Stimulated activated naive CD8-positive, alpha-beta T cell treated with anti-CD3 and anti-CD28 coated beads, Interleukin-15, Interleukin-2, amounts not matched to agents 100 U/mL and 50 U/mL, for 24 hours (primary cell): ENCODE results near the gene CNTN1.
"Not testable (repeated sequence)": the region's sequence is repeated elsewhere in the genome, so short reads cannot be mapped to it uniquely, and the experiment has no call there.

Experiments
- ATAC-seq: fragments of 150-1000 bp; cut with Tn5 transposase; one replicate; pipeline ENCODE4 v1.10.0; 2021
- DNase-seq: peaks from one replicate; pipeline ENCODE4 v3.0.0; 2021

Gene CNTN1

DNA sequence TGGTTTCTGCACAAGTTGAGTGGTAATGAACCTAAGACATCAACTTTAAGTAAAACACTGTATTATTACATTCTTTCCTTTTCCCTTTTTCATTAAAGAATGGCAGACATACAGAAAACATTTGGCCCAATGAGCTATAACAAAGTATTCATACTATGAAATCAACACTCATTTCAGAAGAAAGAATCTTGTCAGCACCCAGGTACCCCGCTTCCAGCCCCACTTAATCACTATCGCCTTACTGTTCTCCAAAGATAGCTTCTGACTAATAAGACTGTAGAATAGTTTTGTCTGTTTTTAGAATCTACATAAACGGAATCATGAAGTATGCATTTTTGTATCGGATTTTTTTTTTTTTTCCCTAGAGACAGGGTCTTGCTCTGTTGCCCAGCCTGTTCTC, 9.5 kb downstream of the CNTN1 start:
- ATAC-seq (no peak), DNase-seq (no peak)

DNA sequence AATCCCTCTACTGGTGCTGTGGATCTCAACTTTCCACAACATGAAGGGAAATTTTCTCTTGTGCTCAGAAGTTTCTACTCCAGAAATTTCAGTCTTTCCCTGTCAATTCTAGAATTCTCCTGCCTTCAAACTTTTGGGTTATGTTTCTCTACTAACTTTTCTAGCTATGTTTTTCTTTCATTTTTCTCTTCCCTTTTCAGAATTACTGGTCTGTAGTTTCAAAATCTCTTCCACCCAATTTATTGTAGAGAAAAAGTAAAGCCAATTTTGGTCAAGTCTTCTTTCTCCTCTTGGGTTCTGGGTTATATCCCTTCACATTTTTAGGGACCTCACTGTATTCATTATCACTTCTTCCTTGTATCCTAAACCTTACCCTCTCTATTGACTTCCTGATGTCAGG, 18.9 kb downstream of the CNTN1 start:
- DNase-seq (no peak), ATAC-seq (no peak)

- DNase-seq (no peak), ATAC-seq (no peak)
Observed at GRCh38 chr12:40714636-40715035, 22.4 kb downstream of the CNTN1 start.

DNA sequence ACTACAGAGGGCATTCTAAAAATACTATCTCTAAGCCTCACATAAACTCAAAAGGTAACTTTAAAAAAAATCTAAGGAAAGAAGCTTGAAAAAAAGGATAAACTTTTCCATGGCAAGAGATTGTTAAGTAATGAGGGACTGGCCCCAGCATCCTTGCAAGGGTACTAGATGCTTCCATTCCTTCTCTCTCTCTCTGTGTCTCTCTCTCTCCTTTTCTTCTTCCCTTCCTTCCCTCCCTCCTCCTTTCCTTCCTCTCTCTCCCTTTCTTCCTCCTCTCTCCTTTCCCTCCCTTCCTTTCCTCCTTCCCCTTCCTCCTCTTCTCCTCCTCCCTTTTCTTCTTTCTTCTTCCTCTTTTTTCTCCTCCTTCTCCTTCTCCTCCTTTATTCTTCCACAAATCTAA, 23.8 kb downstream of the CNTN1 start:
- ATAC-seq: no peak
- no peak for DNase-seq

DNA sequence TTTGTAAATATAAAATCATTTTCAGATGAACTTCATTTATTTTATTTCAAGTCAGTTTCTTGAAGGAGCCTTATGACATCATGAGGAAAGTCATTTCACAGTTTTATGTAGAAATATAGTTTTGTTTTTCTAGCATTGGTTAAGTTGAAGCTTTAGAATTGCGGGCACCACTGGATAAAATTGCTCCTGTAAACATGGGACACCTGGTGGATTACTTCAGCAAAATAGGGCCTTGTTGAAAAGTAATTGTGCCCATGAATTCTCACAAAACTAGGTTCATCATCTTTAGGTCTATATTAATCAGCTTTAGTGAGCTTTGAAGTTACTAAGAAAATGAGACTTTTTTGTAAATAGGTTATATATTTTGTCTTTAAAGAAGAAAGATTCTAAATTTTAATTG, 25.3 kb downstream of the CNTN1 start:
- DNase-seq (no peak), ATAC-seq (no peak)

DNA sequence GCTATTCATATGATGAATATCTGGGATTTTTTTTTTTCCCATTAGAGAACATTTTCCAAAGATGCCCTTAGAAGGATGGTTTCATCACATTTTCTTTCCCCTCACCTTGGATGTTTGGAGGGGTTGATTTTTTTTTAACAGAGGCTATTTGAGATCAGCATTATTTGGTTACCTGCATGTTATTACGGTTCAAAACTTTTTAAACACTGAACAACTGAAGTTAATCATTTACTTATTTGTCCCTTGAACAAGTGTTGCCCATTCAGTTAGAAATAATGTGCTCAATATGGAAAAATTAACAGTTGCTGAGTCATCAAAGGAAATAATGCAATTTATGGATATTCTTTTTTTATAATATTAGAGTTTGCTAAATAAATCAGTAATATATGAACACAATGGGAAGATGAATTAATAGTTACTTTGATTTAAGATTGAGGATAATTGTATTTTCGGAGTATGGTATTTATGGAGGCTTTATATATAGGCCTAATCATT, 26.7 kb downstream of the CNTN1 start:
- ATAC-seq (no peak), DNase-seq (no peak)

- no peak for DNase-seq
- no peak for ATAC-seq
Observed at GRCh38 chr12:40723001-40723400, 30.8 kb downstream of the CNTN1 start.

DNA sequence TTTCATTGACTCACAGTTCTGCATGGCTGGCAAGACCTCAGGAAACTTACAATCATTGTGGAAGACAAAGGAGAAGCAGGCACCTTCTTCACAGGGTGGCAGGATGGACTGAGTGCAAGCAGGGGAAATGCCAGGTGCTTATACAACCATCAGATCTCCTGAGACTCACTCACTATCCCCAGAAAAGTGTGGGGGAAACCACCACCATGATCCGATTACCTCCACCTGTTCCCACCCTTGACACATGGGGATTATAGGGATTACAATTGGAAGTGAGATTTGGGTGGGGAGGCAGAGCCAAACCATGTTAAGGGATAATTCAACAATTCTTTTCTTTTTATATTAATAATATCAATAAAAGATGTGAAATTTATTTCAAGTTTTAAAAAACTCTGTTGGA, 34.1 kb downstream of the CNTN1 start:
- DNase-seq (no peak), ATAC-seq (no peak)

DNA sequence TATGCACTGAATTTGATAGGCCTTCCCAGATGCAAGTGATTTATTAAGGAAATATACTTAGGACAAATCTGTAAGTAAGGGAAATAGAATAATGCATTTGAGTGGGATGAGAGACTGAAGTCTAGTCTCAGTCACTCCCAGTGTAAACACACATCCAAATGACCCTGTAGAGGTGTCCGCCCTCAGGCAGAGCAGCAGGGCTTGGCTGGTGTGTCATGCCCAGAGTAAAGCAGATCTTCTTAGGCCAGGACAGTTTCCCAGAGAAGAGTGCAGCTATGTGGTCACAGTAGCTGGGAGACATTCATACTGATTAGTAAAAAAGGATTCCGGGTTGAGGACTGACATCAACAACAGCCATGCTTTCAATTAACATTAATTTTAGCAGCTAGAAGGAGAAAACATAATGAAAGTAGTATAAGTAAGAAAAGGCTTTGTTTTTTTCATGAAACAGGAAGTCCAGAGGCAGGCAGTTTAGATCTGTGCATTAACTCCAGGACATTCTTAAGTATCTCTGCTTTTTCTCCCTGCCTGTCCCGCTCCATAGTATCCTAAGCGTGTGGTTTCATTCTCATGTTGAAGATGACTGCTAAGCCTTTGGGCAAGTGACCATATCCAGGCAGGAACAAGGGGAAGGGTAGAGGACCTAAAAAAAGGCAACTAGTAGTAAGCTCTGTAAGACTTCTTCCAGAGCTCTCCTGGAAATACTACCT, 35.7 kb downstream of the CNTN1 start:
- DNase-seq (no peak), ATAC-seq (no peak)

DNA sequence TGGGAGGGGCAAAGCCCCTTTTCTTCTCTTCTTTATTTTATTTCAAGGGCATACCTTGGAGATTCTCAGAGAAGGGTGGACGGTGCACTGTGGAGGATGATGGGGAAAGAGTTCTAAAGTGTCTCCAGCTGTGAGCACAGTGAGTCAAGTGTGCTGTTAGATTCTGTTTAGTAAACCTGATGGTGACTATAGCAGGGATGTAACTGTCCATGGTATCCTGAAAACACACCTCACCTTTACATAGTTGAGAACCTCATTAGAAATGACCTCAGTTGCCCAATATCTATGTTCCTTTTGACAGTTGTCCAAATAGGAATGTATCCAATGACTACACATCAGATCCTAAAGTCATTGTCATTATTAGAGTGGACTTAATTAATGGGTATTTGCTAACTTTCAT, 38.0 kb downstream of the CNTN1 start:
- ATAC-seq: no peak
- no peak for DNase-seq

DNA sequence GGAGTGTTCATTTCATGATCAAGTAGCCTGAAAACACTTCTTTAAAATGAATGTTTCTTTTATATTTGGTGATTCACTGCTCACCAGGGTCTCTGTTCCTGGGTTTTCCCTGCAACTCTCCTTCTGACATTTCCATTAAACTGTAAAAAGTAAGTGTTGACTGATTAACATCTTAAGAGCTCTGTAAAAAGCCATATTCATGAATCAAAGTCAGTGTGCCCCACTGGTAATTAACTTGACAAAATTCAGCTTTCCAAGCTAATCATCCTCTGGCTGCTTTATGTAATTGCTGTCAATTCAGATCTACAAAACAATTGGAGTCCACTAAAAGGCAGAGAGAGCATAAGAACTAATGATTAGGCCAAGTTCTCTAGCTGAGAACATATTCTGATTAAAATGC, 41.6 kb downstream of the CNTN1 start:
- no peak for ATAC-seq
- no peak for DNase-seq

- DNase-seq (no peak), ATAC-seq (no peak)
Observed at GRCh38 chr12:40734276-40734675, 42.0 kb downstream of the CNTN1 start.

- DNase-seq (no peak), ATAC-seq (no peak)
Observed at GRCh38 chr12:40735551-40736230, 43.5 kb downstream of the CNTN1 start.

DNA sequence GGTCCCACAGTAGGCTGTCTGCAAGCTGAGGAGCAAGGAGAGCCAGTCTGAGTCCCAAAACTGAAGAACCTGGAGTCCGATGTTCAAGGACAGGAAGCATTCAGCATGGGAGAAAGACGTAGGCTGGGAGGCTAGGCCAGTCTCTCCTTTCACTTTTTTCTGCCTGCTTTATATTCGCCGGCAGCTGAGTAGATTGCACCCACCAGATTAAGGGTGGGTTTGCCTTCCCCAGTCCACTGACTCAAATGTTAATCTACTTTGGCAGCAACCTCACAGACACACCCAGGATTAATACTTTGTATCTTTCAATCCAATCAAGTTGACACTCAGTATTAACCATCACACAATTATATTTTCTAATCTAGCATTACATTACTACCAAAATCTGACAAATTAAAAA, 45.2 kb downstream of the CNTN1 start:
- not testable (repeated sequence) for DNase-seq, ATAC-seq

DNA sequence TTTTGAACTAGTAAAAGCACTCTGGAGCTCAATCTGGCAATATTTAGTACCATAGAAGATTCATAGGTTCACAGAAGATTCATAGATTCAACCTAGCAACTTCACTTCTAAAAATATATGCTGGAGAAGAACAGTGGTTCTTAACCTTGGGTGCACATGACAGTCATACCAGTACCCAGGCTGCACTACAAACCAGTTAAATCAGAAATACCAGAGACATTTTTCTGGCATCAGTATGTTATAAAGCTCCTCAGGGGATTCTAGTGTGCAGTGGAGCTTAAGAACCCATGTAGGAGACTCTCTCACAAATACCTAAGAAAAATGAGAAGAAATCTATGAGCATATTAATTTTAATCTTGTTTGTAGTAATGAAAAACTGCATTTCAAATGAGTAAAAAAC, 46.6 kb downstream of the CNTN1 start:
- no peak for DNase-seq
- ATAC-seq: no peak

DNA sequence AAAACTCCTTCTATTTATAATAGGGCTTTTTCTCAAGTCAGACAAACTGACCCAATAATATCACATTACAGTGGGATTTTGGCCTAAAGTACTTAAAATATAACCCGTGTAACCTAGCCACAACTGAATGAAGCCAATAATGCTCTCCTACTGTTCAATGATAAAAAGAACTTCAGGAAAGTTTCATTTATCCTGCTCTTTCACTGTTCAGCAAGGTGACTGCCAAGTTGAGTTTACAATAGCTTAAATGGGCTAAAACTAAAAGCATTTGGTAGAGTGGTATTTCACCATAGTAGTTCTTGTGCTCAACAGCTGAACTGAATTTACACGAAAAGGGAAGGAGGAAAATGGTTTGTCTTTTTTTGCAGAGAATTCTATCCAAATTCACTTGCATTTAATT, 49.8 kb downstream of the CNTN1 start:
- DNase-seq (no peak), ATAC-seq (no peak)

- ATAC-seq (no peak), DNase-seq (no peak)
Observed at GRCh38 chr12:40745386-40745785, 53.1 kb downstream of the CNTN1 start.

DNA sequence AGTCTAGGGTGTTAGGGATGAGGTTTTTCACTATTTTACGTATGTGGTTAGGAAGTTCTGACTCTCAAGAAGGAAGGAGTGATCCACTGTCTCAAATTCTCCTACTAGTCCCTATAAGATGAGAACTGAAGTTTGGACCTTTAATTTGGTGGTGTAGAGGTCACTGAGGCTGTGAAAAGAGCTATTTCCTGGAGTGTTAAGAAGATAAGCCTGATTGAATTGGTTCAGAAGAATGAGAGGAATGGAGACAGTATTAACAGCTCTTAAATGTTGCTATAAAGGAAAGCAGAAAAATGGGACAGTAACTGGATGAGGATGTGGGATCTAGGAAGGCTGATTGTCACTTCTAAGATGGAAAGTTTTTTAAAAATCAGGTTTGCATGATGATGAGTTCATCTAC, 57.6 kb downstream of the CNTN1 start:
- no peak for ATAC-seq
- no peak for DNase-seq

DNA sequence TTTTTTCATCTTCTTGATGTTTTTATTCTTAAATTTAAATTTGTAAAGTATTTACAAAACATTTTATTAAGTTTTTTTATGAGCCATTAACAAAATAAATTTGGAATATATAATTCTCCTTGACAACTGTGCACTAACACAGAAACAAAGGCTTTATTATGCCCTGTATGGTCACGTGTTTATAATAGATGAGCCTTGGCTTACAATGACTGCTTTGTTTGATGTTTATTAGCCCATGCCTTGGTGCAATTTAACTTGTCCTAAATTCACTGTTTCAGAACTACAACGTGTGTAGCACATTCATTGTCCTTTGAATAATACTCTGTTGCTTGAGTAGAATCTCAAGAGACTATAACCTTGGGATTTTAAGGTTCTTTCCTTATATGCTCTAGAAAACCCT, 59.8 kb downstream of the CNTN1 start:
- ATAC-seq: no peak
- DNase-seq: no peak

- ATAC-seq (no peak), DNase-seq (no peak)
Observed at GRCh38 chr12:40760821-40761220, 68.6 kb downstream of the CNTN1 start.

DNA sequence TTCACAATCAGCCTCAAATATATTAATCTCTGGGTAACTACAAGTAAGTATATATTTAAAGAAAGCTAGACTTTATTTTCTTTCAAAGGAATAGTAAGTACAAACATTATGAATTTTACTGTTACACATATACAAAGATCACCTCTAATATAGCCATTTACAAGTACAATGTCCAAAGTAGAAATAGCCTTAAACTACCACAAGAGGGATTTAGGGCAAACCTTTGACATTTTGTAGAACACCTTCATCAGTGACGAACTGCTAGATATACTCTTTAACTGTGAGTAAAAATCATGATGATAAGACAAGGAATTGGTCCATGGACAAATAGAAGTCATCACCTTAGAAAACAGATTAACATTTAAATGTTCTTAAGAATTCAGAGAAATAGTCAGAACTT, 69.8 kb downstream of the CNTN1 start:
- DNase-seq (no peak), ATAC-seq (no peak)

DNA sequence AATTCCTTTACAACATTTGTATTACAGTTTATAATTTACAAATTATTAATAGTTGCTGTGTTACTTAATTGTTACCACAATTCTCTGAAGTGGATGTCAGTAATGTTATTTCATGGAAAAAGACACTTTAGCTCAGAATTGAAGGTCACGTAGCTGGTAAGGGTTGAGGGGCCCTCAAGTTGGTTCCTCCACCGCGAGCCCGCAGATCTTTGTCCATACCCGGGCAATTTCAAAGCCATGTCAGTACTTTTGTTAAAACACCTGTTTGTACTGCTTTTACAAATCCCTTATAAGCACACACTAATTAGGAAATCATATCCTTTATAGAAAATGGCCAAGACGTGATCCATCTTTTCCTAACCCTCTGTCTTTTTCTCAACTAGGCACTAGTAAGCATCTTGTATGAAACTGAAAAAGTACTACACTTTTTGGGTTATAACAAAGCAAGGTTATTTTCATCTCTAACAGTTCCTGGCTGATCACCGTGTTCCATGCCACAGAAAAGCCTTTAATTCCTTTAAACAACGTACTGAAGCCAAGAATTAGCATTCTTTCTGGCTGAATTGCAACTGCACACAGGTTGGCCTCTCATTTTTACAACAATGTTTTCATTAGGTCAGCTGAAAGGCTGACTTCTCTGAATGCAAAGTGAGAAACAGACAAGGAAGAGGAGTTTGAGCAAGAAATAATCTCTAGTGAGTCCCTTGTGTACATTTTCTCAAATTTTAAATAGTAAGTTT, 76.1 kb downstream of the CNTN1 start:
- no peak for ATAC-seq
- DNase-seq: no peak

GRCh38 chr12:40769846-40770245, 77.6 kb downstream of the CNTN1 start:
- no peak for DNase-seq
- no peak for ATAC-seq
